CD4-positive, alpha-beta T cell treated with Interleukin-21 for 1 hour (primary cell): ENCODE data around the gene CEP170B.
"Not testable (repeated sequence)": the region's sequence is repeated elsewhere in the genome, so short reads cannot be mapped to it uniquely, and the experiment has no call there.

Experiments
- DNase-seq: peaks from one replicate; pipeline ENCODE4 v3.0.0-alpha.2; 2020

CEP170B gene

DNA sequence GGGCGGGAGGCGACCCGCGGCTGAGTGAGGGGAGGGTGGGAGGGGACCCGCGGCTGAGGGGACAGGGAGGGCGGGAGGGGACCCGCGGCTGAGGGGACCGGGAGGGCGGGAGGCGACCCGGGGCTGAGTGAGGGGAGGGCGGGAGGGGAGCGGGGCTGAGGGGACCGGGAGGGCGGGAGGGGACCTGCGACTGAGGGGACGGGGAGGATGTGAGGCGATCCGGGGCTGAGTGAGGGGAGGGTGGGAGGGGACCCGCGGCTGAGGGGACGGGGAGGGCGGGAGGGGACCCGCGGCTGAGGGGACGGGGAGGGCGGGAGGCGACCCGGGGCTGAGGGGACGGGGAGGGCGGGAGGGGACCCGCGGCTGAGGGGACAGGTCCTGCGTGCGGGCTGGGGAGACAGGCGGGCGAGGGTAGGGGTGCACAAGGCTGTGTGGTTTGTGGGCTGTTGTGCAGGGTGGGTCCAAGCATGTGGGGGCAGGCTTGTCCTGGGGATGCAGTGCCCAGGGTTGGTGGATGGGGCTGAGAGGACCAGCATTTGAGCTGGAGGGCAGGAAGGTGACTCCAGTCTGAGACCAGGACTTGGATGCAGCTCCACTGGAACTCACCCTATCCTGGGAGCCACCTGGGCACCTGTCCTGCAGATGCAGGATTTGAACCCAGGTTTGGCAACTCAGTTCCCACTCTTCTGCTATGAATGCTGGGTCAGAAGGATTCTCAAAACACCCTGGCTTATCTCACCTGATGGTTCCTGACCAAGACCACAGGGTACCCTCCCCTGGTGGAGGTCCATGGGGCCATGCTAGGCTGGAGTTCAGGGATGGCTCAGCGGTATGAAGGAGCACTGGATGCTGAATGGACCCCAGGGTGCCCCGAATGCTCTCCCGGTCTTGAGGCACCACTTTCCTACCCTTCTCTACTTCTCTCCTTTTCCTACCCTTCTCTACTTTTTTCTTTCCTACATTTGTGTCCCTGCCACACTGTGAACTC is 69.0 kb downstream of the CEP170B start:
- DNase-seq = no peak

DNA sequence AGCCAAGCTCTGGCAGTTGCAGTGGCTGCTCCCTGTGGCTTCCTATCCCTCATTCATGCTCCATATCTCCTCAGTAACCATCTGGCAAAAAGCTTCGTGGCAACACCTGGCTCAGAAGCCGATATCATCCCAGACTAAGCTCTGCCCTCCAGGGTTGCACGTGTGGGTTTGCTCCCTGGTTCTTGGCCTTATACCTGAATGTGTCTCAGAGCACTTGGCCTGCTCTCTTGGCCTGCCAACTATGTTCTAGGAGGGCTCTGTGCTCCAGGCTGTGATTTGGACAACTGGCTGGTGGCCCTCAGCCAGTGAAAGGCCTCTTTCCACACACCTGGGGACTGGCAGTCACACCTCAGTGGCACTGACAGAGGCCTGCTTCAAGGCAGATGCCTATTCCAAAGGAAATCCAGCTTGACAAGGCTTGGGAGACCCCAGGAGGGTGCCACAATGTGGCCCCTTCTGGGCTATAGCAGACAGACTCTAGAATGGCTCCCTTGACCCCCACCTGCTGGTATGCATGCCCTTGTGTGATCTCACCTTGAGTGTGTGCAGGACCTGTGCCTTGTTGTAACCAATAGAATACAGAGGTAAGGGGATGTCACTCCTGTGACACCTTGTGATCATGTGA is 70.1 kb downstream of the CEP170B start:
- no peak for DNase-seq

DNA sequence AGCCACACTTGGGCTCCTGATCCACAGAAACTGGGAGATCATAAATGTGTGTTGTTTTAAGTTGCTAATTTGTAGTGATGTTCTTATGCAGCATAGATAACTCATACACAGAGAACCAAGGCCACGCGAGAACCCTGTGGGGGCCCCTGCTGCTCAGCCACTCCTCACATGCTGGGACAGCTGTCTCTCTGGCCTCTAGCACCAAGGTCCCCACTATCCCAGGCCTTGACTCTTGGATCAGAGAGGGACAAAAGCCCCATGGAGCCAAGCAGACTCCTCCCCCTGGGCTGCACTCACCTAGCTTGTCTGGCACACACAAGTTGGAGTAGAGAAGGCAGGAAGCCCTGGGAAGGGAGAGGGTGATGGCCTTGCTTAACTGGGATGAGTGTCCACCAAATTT is 70.9 kb downstream of the CEP170B start:
- no peak for DNase-seq

DNA sequence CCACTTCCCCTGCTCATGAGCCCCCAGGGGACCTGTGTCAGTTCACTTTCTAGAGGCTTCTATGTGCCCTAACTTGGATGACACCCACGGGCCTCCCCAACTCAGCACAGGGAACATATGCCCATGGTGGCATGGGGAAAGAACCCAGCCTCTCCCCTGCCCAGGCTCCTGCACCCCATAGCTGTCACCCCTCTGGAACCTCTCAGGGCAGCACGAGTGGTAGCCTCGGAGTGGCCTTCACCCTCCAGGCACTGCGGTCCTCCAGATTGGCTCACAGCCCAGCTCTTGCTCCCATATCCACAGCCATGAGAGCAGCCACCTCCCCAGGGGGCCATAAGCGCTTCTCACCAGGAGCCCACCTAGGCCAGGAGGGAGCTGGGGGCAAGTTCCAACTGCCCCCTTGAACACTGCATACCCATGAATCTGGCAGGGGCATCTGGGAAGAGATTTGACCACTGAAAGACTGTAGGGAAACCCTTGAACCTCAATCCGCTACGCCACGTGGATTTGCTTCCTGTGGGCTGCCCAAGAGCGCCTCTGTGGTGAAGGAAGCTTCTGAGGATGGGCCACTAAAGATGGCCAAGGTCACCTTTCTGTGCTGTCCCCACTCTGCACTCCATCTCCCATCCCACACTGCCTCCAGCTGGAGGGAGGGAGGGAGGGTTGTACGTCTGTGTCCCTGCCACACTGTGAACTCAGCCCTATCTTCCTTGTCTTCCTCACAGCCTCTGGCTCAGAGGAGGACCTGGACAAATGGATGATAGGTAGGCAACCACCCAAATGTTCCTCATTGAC is 71.5 kb downstream of the CEP170B start:
- no peak for DNase-seq

DNA sequence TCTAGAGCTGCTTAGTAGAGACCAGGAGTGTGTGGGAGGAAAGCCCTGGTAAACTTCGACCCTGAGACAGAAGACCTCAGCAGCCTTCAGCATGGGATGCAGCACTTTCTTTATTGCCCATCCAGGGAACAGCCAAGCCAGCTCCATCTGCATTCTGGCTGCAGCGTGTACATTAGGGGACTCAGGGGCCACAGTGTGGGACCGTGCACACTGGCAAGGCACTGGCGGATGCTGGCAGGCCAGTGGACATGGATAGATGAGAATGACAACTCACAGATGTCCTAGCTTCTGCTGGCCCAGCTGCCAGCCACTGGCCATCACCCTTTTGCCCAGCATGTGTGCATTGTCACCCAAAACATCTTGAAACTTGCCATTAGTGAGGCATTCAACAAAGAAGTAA is 72.1 kb downstream of the CEP170B start:
- no peak for DNase-seq

DNA sequence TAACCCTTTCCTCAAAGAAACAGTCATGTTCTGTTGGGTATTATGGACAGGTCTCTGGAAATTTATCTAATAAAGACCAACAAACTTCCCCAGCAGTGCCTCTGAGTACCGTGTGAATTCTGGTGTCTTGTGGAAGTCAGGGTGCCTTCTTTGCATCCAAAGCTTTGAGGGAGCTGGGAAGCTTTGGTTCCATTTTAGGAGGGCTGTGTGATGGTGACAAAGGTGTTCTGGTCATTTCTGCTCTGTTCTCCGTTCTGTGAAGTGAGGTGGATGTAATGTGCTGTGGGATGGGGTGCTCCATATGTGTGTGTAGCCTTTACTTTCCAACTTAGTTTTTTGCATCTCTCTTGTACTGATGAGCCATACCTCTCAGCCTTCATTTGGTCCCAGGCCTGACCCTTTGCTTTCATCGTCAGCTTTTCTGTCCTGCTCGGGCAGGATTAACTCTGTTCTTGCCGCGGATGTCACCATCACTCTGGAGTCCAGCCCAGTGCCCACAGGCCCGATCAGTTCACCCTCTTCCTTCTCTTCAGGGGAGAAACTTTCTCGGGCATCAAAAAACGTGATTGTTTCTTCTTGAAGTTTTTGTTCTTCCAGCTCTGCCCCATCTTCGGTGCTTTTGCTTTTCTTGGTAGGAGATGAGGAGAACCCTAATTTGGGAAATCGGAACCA is 72.8 kb downstream of the CEP170B start:
- no peak for DNase-seq

DNA sequence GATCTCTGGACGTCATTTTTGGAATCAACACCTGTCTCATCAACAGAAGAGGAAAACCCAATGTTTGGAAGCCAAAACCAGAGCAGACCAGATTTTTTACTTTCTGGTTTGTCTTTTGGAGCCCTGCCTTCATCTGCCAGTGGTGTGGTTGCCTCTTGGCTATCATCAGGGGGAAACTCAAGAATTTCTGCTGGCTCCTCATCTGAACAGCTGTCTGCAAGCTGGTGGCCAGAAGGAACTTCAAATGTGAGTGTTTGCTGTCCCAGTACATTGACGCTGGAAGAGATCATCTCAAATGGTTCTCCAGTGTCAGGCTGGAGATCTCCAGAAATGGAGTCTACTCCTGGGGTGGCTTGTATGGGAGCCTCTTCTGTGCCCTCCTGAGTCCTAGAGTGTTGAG is 73.4 kb downstream of the CEP170B start:
- DNase-seq = no peak

DNA sequence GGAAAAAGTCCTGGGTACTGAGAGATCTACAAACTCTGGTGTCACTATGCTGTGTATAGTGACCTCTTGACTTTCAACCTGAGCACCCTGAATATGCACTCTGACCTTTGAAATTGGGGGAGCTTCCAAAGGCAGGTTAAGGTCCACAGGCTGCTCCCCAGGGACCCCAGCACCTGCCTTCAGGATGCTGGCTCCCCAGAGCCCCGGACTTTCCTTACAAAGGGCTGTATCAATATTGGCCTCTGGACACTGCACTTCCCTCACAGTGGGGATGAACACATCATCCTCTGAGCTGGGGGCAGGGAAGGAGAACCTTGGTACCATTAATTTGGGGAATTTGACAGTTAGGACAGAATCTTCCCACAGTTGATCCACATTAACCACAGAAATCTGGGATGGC is 73.9 kb downstream of the CEP170B start:
- DNase-seq = no peak

DNA sequence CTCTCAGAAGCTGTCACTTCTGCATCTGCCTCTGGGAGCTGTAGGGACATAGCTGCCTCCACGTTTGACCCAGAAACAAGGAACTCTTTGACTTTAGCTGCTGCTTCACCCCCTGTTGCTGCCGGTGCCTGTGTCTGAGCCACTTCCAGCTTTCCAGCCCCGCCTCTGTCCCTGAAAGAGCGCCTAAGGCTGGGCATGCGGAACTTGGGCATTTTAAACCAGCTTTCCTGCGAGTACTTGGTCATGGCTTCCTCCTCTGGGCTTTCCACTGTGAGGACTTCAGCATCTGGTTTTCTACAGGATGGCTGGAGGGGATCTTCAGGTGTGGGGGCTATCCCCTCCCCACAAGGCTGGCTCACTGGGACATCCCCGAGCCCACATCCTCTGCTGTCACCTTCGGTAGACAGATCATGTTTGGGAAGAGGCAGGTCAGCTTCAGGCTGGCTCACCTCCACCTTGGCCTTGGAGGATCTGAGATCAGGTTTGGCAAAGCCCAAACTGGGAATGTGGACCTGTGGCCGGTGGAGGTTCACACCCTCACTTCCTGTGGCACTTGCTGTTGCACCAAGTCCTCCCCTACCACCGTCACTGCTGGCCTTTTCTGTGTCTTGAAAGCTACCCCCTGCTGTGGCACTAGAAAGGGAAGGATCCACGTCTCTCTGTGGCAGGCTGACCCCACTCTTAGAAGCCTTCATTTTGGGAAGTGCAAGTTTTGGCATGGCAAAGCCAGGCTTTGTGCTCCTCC is 74.8 kb downstream of the CEP170B start:
- no peak for DNase-seq

DNA sequence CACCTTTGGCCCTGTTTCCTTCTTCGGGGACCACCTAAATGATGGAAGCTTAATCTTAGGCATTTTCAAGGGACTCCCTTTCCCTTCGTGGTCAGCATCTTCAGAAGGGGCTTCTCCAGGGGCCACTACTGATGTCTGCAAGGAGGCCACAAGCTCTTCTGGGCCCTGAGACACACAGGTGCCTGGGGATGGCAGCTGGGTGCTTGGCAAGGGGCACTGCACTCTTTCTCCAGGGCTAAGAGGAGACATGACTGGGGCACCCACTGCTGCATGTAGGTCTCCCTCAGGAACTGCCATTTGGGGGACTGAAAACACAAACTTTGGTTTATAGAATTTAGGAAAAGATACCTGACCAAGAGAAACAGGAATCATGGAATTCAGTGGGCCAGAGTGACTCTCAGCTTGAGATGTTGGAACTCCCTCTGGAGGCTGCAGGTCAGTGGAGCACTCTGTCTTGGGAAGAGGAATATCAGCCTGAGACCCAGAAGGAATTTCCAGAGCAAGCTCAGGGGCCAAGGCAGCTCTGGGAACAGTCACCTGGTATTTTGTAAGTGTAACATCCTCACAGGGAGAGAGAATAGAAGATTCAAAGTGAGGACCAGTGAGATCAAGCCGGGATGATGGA is 75.6 kb downstream of the CEP170B start:
- DNase-seq = no peak

DNA sequence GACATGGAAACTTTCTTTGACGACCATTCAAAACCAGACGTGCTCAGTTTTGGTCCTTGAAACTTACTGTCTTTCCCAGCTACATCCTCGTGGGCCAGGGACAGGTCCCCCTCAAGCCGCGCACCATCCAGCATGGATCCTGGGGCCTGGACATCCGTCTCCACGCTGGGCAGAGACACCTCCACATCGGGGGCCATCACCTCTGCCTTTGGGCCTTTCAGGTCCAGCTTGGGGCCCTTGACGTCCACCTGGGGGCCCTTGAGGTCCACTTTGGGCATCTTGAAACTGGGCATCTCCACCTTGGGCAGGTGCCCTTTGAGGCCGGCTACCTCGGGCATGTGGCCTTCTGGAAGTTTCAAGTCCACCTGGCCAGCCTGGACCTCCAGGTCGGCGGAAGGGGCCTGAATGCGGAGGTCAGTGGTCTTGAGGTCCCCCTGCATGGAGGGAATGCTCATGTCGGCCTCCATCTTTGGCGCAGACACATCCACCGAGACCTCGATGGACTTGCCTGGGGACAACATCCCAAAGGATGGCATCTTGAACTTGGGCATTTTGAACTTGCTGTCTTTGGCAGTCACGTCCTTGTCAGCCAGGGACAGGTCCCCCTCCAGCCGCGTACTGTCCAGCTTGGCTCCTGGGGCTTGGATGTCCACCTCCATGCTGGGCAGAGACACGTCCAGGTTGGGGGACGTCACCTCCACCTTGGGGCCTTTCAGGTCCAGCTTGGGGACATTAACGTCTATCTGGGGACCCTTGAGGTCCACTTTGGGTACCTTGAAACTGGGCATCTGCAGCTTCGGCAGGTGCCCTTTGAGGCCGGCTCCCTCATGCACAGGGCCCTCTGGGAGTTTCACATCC is 76.7 kb downstream of the CEP170B start:
- DNase-seq = no peak

DNA sequence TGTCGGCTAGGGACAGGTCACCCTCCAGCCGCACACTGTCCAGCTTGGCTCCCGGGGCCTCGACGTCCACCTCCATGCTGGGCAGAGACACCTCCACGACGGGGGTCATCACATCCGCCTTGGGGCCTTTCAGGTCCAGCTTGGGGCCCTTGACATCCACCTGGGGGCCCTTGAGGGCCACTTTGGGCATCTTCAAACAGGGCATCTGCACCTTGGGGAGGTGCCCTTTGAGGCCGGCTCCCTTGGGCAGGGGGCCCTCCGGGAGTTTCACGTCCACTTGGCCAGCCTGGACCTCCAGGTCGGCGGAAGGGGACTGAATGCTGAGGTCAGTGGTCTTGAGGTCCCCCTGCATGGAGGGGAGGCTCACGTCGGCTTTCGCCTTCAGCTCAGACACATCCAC is 77.5 kb downstream of the CEP170B start:
- no peak for DNase-seq

DNA sequence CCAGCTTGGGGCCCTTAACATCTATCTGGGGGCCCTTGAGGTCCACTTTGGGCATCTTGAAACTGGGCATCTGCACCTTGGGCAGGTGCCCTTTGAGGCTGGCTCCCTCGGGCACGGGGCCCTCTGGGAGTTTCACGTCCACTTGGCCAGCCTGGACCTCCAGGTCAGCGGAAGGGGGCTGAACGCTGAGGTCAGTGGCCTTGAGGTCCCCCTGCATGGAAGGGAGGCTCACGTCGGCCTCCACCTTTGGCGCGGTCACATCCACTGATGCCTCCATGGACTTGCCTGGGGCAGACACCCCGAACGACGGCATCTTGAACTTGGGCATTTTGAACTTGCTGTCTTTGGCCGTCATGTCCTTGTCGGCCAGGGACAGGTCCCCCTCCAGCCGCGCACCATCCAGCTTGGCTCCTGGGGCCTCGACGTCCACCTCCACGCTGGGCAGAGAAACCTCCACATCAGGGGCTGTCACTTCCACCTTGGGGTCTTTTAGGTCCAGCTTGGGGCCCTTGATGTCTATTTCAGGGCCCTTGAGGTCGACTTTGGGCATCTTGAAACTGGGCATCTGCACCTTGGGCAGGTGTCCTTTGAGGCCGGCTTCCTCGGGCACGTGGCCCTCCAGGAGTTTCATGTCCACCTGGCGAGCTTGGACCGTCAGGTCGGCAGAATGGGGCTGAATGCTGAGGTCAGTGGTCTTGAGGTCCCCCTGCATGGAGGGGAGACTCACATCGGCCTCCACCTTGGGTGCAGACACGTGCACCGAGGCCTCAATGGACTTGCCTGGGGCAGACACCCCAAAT is 78.3 kb downstream of the CEP170B start:
- not testable (repeated sequence) for DNase-seq

DNA sequence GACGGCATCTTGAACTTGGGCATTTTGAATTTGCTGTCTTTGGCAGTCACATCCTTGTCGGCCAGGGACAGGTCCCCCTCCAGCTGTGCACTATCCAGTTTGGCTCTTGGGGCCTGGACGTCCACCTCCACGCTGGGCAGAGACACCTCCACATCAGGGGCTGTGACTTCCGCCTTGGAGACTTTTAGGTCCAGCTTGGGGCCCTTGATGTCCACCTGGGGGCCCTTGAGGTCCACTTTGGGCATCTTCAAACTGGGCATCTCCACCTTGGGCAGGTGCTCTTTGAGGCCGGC is 78.9 kb downstream of the CEP170B start:
- DNase-seq = not testable (repeated sequence)

DNA sequence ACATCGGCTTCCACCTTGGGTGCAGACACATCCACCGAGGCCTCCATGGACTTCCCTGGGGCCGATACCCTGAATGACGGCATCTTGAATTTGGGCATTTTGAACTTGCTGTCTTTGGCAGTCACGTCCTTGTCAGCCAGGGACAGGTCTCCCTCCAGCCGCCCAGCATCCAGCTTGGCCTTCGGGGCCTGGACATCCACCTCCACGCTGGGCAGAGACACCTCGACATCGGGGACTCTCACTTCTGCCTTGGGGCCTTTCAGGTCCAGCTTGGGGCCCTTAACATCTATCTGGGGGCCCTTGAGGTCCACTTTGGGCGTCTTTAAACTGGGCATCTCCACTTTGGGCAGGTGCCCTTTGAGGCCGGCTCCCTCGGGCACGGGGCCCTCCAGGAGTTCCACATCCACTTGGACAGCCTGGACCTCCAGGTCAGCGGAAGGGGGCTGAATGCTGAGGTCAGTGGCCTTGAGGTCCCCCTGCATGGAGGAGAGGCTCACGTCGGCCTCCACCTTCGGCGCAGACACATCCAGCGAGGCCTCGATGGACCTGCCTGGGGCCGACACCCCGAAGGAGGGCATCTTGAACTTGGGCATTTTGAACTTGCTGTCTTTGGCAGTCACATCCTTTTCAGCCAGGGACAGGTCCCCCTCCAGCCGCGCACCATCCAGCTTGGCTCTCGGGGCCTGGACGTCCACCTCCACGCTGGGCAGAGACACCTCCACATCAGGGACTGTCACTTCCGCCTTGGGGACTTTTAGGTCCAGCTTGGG is 79.6 kb downstream of the CEP170B start:
- DNase-seq = not testable (repeated sequence)

DNA sequence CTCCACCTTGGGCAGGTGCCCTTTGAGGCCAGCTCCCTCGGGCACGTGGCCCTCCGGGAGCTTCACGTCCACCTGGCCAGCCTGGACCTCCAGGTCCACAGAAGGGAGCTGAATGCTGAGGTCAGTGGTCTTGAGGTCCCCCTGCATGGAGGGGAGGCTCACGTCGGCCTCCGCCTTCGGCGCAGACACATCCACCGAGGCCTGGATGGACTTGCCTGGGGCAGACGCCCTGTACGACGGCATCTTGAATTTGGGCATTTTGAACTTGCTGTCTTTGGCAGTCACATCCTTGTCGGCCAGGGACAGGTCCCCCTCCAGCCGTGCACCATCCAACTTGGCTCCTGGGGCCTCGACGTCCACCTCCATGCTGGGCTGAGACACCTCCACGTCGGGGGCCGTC is 80.2 kb downstream of the CEP170B start:
- not testable (repeated sequence) for DNase-seq
